Left lobe of liver (tissue), 2 donors: Measurements from ENCODE around the gene NDC1. TPM values are rescaled to one million over a fixed set of nuclear protein-coding genes. Genes with fewer than 3 reads are reported as not detected.

ENCODE experiments used
- ATAC-seq: fragments of 200-7000 bp; cut with Tn5 transposase; one replicate; pipeline ENCODE4 v1.9.1; 2020; ENCODE audit warnings: mild to moderate bottlenecking, moderate library complexity
- DNase-seq: peaks from one replicate; pipeline ENCODE4 v3.0.0-alpha.2; 2020; ENCODE audit warnings: low spot score
- total RNA-seq: library from RNA; stranded (reverse); gene quantifications from one replicate; pipeline ENCODE4 v1.2.1, GENCODE V29; 2021
- donor health status: DM: no; HTN: no; CAD: no; lungs with moderate emphysema.
- donor health status: DM: no; HTN: yes; CAD: no.

Gene NDC1
- total RNA-seq, 1 donor from 2014 or later: 5.8 TPM

- ATAC-seq (no peak), DNase-seq (no peak)
Measured at GRCh38 chr1:53733975-53734649, 104.0 kb downstream of the NDC1 start.

GRCh38 chr1:53733447-53733931 lies 104.6 kb downstream of the NDC1 start:
- no peak for ATAC-seq

GRCh38 chr1:53732912-53733317 lies 105.2 kb downstream of the NDC1 start:
- no peak for DNase-seq
- ATAC-seq: no peak

More at GRCh38 chr1:53733447-53733931, 104.6 kb downstream of the NDC1 start:
- no peak for DNase-seq

DNA sequence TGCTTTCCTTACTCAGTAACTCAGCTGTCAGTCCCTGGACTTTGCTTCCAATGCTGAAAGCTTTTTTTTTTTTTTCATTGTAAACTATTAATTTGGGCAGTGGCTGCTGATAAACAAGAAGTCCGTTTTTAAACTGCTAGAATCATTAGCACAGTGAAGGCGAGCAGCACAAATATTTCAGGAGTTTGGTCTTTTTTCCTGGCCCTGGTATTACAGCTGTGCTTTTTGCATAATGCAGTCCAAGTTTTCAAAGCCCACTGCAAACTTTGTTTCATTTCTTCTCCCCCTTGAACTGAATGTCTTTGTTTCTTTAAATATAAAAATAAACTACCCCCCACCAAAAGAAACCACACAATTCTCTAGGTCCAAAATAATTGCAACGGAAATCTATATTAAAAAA lies 105.7 kb downstream of the NDC1 start:
- ATAC-seq (no peak), DNase-seq (no peak)

DNA sequence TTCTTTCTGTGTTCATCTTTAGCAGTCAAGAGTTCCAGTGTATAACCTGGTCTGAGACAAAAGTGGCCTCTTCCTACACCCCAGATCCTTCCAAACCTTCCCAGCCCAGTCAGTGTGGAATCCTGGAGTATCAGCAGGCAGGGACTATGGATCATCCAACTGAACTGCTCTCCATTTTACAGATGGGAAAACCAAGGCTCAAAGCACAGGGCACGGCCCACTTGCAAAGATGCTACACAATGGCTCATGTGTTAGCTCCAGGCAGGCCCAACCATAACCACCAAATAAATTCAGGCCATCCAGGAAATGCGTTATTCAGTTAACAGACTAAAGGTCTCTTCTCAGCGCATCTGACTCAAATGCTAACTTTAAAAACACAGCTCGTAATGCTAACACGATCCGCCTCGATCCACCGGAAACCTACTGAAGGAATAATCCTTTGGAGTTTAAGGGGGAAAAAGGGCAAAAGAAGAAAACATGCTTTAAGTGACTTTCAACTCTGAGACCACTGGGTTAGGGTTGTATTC lies 106.3 kb downstream of the NDC1 start:
- no peak for DNase-seq
- no peak for ATAC-seq

GRCh38 chr1:53731043-53731600 lies 107.0 kb downstream of the NDC1 start:
- ATAC-seq (no peak), DNase-seq (no peak)

DNA sequence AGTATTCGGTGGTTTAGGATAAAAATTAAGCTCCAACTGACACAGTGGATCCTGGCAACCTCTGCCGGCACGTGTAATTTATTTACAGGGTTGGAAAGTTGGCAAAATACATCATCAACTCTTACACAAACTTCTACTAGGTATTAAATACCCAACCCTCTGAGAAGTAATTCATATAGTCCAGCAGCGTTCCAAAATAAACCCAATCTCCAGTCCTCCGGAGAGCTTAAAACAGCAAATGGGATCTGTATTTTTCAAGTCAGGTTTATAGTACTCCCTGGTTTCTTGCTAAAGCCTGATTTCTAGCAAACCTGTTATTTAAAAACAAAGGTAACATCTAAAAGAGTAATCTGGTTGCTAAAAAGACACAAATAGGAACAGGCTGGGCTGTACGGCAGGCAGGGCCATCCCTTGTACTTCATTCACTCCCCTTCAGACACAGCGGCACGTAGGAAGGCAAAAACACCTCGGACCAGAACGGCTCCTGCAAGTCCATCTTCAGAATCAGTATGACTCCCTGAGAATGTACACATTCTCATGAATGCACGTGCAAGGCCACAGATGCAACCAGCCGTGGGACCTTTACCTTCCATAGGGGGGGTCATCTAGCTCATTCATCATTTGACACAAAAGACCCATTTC lies 107.8 kb downstream of the NDC1 start:
- DNase-seq (no peak), ATAC-seq (no peak)

DNA sequence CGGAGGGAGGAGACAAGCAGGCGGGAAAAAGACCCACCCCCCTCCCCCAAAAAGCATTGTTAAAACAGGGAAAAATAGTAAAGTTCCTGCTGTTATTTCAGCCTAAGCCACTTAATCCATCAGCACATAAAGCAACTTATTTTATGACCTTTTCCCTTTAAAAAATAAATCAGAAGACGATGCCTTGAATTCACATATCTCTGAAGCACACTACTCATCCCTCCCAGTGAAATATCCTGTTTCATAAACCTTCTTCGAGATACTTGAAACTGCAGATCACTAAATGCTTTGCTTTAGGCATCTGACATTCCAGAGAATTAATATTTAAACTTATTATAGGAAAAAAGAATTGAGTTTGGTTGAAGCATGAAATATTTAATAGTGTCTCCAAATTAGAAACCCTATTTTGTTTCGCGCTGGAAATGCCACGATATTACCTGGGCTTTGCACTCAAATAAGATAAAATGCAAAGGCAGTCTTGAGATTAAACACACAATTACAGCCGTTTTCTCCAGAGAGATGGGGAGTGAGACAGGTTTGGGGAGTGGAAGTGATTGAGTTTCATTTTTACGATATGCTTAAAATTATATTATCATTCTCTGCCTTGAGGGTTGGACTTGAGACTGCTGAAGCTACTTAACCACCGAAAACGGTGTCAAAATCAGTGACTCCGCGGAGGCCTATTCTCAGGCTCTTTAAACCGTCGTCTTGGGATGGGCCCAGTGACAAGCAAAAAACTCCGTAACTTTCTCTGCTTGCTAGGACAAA lies 108.5 kb downstream of the NDC1 start:
- no peak for ATAC-seq
- no peak for DNase-seq

- ATAC-seq (no peak), DNase-seq (no peak)
Measured at GRCh38 chr1:53728702-53729455, 109.2 kb downstream of the NDC1 start.

DNA sequence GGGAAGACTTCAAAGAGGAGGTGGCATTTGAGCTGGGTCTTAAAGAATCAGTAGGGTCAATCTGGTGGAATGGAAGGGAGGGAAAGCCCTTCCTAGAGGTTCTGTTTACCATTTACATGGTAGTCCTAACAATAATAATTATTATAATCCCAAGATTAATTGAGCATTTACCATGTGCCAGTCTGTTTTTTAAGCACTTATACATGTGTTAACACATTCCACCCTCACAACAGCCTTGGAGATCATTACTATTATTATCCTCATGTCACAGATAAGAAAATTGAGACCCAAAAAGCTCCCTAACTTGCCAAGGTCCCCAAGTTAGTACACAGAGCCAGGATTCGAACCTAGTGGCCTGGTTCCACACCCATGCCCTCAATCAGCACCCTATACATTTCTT lies 109.9 kb downstream of the NDC1 start:
- ATAC-seq (no peak), DNase-seq (no peak)

DNA sequence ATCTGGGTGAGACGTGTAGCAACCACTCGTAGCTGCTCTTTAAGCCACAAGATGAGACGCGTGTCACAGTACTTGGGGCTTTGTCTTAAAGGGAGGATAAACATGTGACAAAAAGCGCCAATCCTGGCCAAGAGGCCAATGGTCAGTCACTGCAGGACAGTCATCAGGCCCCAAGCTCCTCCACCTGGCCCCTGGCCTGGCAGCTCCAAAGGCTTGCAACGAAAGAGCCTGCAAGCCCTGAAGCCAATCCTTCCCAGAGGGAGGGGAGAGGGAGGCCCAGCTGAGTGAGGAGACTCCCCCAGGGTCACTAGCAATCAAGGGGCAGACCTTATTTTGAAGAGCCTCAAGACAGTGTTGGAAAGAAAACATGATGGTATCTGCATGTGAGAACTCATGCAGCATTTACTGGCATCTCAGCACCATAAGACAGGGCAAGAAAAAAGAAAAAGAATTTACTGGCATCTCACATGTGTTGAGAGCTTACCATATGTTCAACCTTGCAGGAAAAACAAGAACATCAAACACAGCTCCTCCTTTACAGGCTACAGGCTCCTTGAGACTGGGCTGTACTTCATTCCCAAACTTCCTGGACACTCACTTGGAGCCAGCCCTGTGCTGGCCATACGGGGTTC lies 110.5 kb downstream of the NDC1 start:
- ATAC-seq (no peak), DNase-seq (no peak)

DNA sequence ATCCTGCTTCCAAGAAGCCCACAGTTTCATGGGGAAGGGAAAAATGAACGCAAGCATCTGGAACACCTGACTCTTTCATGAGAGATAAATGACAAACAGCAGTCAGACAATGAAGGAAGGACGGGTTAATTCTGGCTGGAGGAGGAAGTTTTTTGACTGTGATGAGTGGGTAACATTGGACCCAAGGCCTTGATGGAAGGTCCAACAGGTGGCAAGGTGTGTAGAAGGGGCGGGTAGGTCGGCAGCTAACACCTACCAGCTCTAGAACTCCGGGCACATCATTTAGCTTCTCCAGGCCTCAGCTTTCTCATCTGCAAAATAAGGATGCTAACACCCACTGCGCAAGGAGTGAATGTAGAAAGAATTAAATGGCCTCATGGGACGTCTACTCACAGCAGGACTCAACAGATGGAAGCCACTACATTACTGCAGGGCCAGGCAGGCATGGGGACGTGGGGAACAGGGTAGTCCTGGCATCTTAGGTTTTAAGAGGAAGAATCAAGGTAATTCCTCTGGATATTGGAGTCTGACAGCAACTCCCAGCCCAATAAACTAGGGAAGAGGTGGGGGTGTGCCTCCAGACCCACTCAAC lies 112.0 kb downstream of the NDC1 start:
- DNase-seq: no peak
- no peak for ATAC-seq

DNA sequence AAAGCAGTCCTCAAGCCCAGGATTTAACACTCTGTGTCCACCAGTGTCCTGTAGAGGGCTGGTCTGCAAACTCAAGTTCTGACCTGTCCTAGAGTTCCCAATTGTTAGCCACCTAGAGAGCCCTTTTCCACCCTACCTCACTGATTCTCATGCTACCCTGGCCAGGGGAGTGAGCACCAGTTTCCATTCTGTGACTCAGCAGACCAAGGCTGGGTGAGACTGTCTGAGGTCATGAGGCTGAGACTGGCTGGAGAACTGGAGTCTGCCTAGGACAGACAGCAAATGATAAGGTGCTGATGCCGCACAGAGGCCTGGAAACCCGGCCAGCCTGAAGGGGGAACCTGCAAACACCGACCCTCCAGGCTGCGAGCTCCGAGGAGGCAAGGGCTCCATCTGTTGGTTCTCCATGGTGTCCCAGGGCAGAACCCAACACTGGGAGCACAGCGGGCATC lies 112.8 kb downstream of the NDC1 start:
- no peak for DNase-seq
- ATAC-seq: no peak

- ATAC-seq: no peak
- no peak for DNase-seq
Measured at GRCh38 chr1:53722025-53722424, 116.1 kb downstream of the NDC1 start.

- ATAC-seq (no peak), DNase-seq (no peak)
Measured at GRCh38 chr1:53721088-53721487, 117.0 kb downstream of the NDC1 start.

GRCh38 chr1:53719469-53719868 lies 118.6 kb downstream of the NDC1 start:
- no peak for DNase-seq
- no peak for ATAC-seq

GRCh38 chr1:53718443-53718842 lies 119.7 kb downstream of the NDC1 start:
- ATAC-seq: no peak

DNA sequence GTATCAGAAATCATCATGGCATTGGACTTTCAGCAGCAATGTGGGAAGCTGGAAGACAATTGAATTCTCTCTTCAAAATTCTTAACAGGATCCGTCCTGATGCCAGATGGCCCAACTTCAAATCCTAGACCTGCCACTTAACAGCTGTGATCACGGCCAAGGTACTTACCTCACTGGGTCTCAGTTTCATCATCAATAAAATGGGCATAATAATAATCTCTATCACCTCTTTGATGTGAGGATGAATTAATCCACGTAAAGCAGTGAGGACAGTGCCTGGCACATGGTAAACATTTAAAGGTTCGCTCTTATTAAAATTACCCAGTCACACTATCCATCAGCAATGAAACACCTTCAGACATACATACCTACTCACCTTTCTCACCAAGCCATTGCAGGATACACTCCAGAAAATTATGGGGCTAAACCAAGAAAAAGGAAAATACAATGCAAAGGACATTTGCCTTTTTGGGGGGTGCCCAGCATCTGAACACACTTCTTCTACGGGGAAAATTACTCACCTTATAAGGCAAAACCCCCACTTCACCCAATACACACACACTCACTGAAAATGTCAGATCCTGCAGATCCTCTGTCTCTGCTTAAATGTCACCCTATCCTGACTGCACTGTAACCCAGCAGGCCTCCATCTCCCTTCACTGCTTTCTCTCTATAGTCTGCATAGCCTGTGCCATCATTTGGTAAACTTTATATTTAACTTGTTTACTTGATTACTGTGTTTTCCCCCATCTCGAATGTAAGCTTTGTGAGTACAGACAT lies 120.9 kb downstream of the NDC1 start:
- DNase-seq: no peak
- ATAC-seq: no peak

More at GRCh38 chr1:53718443-53718842, 119.7 kb downstream of the NDC1 start:
- DNase-seq: no peak

GRCh38 chr1:53716150-53716549 lies 121.9 kb downstream of the NDC1 start:
- ATAC-seq (no peak), DNase-seq (no peak)
